WTC11 (cell line): ENCODE data around the gene SLC35F2. TPM values are rescaled to one million over a fixed set of nuclear protein-coding genes. Genes with fewer than 3 reads are reported as not detected.
A peak's percentile ranks its signal among the peaks of the same experiment; 100 is the strongest.
"Not testable (repeated sequence)": the region's sequence is repeated elsewhere in the genome, so short reads cannot be mapped to it uniquely, and the experiment has no call there.

Experiments used
- ATAC-seq: fragments of 200-7000 bp; cut with Tn5 transposase; 2 replicates; pipeline ENCODE4 v1.10.0; 2021; ENCODE audit warnings: mild to moderate bottlenecking, moderate library complexity
- CTCF ChIA-PET: fragments of 300-600 bp; sonication (Branson Sonifier 250); formaldehyde crosslinking; loops from one replicate; lab custom pipeline; 2021; ENCODE audit warnings: antibody characterized with exemption; lab: Charles Lee
- POLR2A ChIA-PET: fragments of 350-600 bp; sonication (Branson Sonifier 250); formaldehyde crosslinking; loops from one replicate; lab custom pipeline; 2021; ENCODE audit warnings: antibody characterized with exemption; lab: Charles Lee
- DNase-seq: peaks from one replicate; pipeline ENCODE4 v3.0.0; 2021; ENCODE audit warnings: low spot score
- H3K27ac Mint-ChIP-seq: 2 replicates; pipeline ENCODE4 v1.8.0; 2021; ENCODE audit warnings: mixed read lengths
- H3K27me3 Mint-ChIP-seq: 2 replicates; pipeline ENCODE4 v1.8.0; 2021; ENCODE audit warnings: low read depth, mild to moderate bottlenecking, moderate library complexity, mixed read lengths
- H3K36me3 Mint-ChIP-seq: 2 replicates; pipeline ENCODE4 v1.8.0; 2021; ENCODE audit warnings: mixed read lengths
- H3K4me1 Mint-ChIP-seq: 2 replicates; pipeline ENCODE4 v1.8.0; 2022; ENCODE audit warnings: mixed read lengths
- H3K4me3 Mint-ChIP-seq: 2 replicates; pipeline ENCODE4 v1.8.0; 2021; ENCODE audit warnings: mild to moderate bottlenecking, moderate library complexity, mixed read lengths
- H3K9me3 Mint-ChIP-seq: 2 replicates; pipeline ENCODE4 v1.8.0; 2021; ENCODE audit warnings: mixed read lengths
- CREB1 ChIP-seq: sonication (generic); formaldehyde crosslinking; IDR thresholded peaks from 2 replicates; pipeline ENCODE4 v1.8.0; 2023; ENCODE audit warnings: mild to moderate bottlenecking, missing genetic modification reagents
- ELF4 ChIP-seq: sonication (generic); formaldehyde crosslinking; IDR thresholded peaks from 2 replicates; pipeline ENCODE4 v1.8.1; 2022; ENCODE audit warnings: low read depth, mild to moderate bottlenecking, moderate library complexity, missing genetic modification reagents
- ESRRA ChIP-seq: sonication (generic); formaldehyde crosslinking; IDR thresholded peaks from 2 replicates; pipeline ENCODE4 v1.8.1; 2022; ENCODE audit warnings: mild to moderate bottlenecking, missing genetic modification reagents, borderline replicate concordance
- ETV6 ChIP-seq: sonication (generic); formaldehyde crosslinking; IDR thresholded peaks from 2 replicates; pipeline ENCODE4 v1.8.1; 2022; ENCODE audit warnings: mild to moderate bottlenecking, missing genetic modification reagents
- FOXJ3 ChIP-seq: sonication (generic); formaldehyde crosslinking; IDR thresholded peaks from 2 replicates; pipeline ENCODE4 v1.9.0; 2021; ENCODE audit warnings: missing genetic modification reagents, mild to moderate bottlenecking, borderline replicate concordance
- FOXK1 ChIP-seq: sonication (generic); formaldehyde crosslinking; IDR thresholded peaks from 2 replicates; pipeline ENCODE4 v1.8.0; 2022; ENCODE audit warnings: mild to moderate bottlenecking, moderate library complexity, missing genetic modification reagents
- GABPB1 ChIP-seq: sonication (generic); formaldehyde crosslinking; IDR thresholded peaks from 2 replicates; pipeline ENCODE4 v1.8.1; 2023; ENCODE audit warnings: mild to moderate bottlenecking, missing genetic modification reagents
- MYBL2 ChIP-seq: sonication (generic); formaldehyde crosslinking; IDR thresholded peaks from 2 replicates; pipeline ENCODE4 v1.8.1; 2023; ENCODE audit warnings: mild to moderate bottlenecking, moderate library complexity, missing genetic modification reagents
- NR3C1 ChIP-seq: sonication (generic); formaldehyde crosslinking; conservative IDR thresholded peaks from 2 replicates; pipeline ENCODE4 v1.8.1; 2023; ENCODE audit warnings: low read depth, mild to moderate bottlenecking, missing genetic modification reagents
- PRRX2 ChIP-seq: fragments of 250-450 bp; sonication (Bioruptor Pico); IDR thresholded peaks from 2 replicates; pipeline ENCODE4 v1.8.0; 2021; ENCODE audit warnings: mild to moderate bottlenecking
- RORB ChIP-seq: fragments of 250-450 bp; sonication (Bioruptor Pico); IDR thresholded peaks from 2 replicates; pipeline ENCODE4 v1.9.0; 2021; ENCODE audit warnings: mild to moderate bottlenecking
- SOX15 ChIP-seq: fragments of 250-450 bp; sonication (Bioruptor Pico); IDR thresholded peaks from 2 replicates; pipeline ENCODE4 v1.9.0; 2021; ENCODE audit warnings: mild to moderate bottlenecking
- TEAD1 ChIP-seq: sonication (generic); formaldehyde crosslinking; IDR thresholded peaks from 2 replicates; pipeline ENCODE4 v1.8.0; 2022; ENCODE audit warnings: mild to moderate bottlenecking, missing genetic modification reagents
- ZBTB21 ChIP-seq: sonication (generic); formaldehyde crosslinking; IDR thresholded peaks from 2 replicates; pipeline ENCODE4 v1.8.1; 2023; ENCODE audit warnings: mild to moderate bottlenecking, missing genetic modification reagents, borderline replicate concordance
- ZNF263 ChIP-seq: sonication (generic); formaldehyde crosslinking; IDR thresholded peaks from 2 replicates; pipeline ENCODE4 v1.8.1; 2022; ENCODE audit warnings: low read depth, mild to moderate bottlenecking, moderate library complexity, missing genetic modification reagents
- ZNF512 ChIP-seq: sonication (generic); formaldehyde crosslinking; IDR thresholded peaks from 2 replicates; pipeline ENCODE4 v1.8.1; 2022; ENCODE audit warnings: missing genetic modification reagents, borderline replicate concordance
- total RNA-seq: library from RNA; stranded (reverse); gene quantifications from 3 replicates; pipeline ENCODE4 v1.2.3, GENCODE V29; 2021
- TF ChIP-seq, protein P1 (sequence below): fragments of 250-450 bp; sonication (Bioruptor Pico); IDR thresholded peaks from 2 replicates; pipeline ENCODE4 v2.1.2; 2022; ENCODE audit warnings: mild to moderate bottlenecking, moderate library complexity
- TF ChIP-seq, protein P2 (sequence below): fragments of 250-450 bp; sonication (Bioruptor Pico); IDR thresholded peaks from 2 replicates; pipeline ENCODE4 v1.9.0; 2021; ENCODE audit warnings: moderate library complexity, mild to moderate bottlenecking, inconsistent platforms, borderline replicate concordance
- TF ChIP-seq, protein P3 (sequence below): sonication (generic); formaldehyde crosslinking; IDR thresholded peaks from 2 replicates; pipeline ENCODE4 v1.8.1; 2022; ENCODE audit warnings: low read depth, missing genetic modification reagents, borderline replicate concordance

The SLC35F2 gene
- total RNA-seq, 1 experiment from 2014 or later = 27.1 TPM

DNA sequence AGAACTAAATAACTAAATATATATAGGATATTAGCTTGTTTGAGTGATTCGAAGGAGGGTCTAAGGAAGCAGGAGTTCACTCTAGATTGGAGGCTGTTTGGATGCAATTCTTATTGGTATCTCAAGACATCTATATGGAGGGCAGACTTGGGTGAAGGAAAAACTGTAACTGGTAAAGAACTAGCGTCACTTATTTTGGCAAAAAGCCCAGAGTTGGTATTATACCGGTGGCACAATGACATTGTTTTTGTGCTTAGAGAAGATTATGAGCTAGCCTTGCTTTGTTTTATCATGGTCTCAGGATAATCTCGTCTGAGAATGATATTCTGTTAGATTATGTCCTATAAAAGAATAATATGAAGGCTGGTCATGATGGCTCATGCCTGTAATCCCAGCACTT, 6.0 kb upstream of the SLC35F2 start (continued):
- TF ChIP-seq ETV6 (CRISPR knock-in tag) = no peak
- TF ChIP-seq MYBL2 (CRISPR knock-in tag) = no peak
- no peak for TF ChIP-seq ZBTB21 (CRISPR knock-in tag)
- TF ChIP-seq ZNF263 (CRISPR knock-in tag) = no peak
- TF ChIP-seq TEAD1 = no peak
- no peak for TF ChIP-seq PRRX2
- TF ChIP-seq, all 79 proteins: peak for 0

- no peak for ATAC-seq
- Mint-ChIP-seq H3K9me3 (no peaks in the 10 kb centered on the region), H3K36me3 (no peaks in the 10 kb centered on the region), H3K4me3 (peak overlapping the region; percentile 95), H3K27me3 (peaks cover 8% of the 10 kb centered on the region)
- ChIA-PET CTCF (no interaction called here), POLR2A (no interaction called here)
- TF ChIP-seq NR3C1 (CRISPR knock-in tag) (no peak), FOXK1 (CRISPR knock-in tag) (no peak), ESRRA (CRISPR knock-in tag) (no peak)
- TF ChIP-seq, protein P1, sequence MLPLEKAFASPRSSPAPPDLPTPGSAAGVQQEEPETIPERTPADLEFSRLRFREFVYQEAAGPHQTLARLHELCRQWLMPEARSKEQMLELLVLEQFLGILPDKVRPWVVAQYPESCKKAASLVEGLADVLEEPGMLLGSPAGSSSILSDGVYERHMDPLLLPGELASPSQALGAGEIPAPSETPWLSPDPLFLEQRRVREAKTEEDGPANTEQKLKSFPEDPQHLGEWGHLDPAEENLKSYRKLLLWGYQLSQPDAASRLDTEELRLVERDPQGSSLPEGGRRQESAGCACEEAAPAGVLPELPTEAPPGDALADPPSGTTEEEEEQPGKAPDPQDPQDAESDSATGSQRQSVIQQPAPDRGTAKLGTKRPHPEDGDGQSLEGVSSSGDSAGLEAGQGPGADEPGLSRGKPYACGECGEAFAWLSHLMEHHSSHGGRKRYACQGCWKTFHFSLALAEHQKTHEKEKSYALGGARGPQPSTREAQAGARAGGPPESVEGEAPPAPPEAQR (CRISPR knock-in tag) = no peak
- TF ChIP-seq, all 79 proteins: peak for 0
- DNase-seq = no peak
- H3K27ac Mint-ChIP-seq = no peak overlapping the region
- peaks cover 21% of the 10 kb centered on the region for H3K4me1 Mint-ChIP-seq
Measured at GRCh38 chr11:107860688-107861087, 2.1 kb upstream of the SLC35F2 start.

DNA sequence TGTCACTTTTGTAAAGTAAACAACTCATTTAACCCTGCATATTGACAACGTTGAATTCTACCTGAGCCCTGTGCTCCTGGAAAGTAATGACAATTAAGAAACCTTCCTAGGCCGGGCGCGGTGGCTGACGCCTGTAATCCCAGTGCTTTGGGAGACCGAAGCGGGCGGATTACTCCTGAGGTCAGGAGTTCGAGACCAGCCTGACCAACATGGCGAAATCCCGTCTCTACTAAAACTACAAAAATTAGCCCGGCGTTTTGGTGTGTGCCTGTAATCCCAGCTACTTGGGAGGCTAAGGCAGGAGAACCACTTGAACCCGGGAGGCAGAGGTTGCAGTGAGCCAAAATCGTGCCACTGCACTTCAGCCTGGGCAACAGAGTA, 1.6 kb upstream of the SLC35F2 start:
- H3K9me3 Mint-ChIP-seq, H3K27ac Mint-ChIP-seq, ATAC-seq, DNase-seq, H3K36me3 Mint-ChIP-seq, H3K27me3 Mint-ChIP-seq, POLR2A ChIA-PET: not testable (repeated sequence)
- CTCF ChIA-PET = interaction anchor here (0.6 to 0.8 kb wide), 2 partner anchors 20 to 57 kb away, joined by 3 to 4 read pairs; no protein-coding TSS in a partner anchor
- Mint-ChIP-seq H3K4me1 (peaks cover 21% of the 10 kb centered on the region), H3K4me3 (peak overlapping the region; percentile 95)

DNA sequence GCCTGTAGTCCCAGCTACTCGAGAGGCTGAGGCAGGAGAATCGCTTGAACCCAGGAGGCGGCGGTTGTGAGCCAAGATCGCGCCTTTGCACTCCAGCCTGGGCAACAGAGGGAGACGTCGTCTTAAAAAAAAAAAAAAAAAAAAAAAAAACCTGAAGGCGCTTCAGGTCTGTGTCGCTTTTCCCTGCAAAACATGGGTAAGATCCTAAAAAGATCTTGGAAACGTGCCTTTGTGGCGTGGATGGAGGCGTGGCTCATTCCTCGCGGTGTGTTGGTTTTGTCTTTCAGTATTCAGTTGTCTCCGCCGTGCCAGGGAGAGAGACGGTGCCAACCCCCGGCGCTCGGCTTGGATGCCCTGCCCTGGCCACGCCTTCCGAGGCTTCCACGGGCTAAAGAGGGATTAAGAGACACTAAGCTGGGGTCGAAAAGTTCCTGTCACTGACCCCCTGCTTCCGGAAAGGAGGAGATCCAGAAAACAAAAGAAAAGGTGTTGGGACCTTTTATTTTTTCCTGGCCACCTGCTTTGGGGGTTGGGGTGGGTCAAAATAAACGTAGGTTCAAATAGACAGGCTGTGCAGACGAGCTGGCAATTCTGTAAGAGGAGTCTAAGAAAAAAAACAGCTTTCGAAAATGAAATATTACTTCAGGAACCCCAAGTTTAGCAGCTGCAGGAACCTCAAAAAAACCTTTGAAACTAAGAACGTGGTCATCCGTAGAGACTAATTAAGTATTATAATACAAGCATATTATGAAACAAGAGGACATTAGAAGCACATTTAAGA, 1.1 kb upstream of the SLC35F2 start:
- peak overlapping the region; percentile 97 for H3K27ac Mint-ChIP-seq
- H3K4me3 Mint-ChIP-seq = peak overlapping the region; percentile 95
- TF ChIP-seq, protein P2, sequence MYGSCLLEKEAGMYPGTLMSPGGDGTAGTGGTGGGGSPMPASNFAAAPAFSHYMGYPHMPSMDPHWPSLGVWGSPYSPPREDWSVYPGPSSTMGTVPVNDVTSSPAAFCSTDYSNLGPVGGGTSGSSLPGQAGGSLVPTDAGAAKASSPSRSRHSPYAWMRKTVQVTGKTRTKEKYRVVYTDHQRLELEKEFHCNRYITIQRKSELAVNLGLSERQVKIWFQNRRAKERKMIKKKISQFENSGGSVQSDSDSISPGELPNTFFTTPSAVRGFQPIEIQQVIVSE (CRISPR knock-in tag) = no peak
- no peak for TF ChIP-seq ELF4 (CRISPR knock-in tag)
- 0 out of 2 replicates have a peak, but pooled peaks have one; percentile 19 for TF ChIP-seq GABPB1 (CRISPR knock-in tag)
- ChIA-PET CTCF (interaction anchor here (0.6 to 1.2 kb wide), 4 partner anchors 20 to 111 kb away, joined by 3 to 9 read pairs (median 4); no protein-coding TSS in a partner anchor), POLR2A (interaction anchor here (0.7 kb wide), 1 partner anchor 104 kb away, joined by 3 read pairs; no protein-coding TSS in a partner anchor)
- no peaks in the 10 kb centered on the region for H3K9me3 Mint-ChIP-seq
- no peaks in the 10 kb centered on the region for H3K36me3 Mint-ChIP-seq
- peaks cover 8% of the 10 kb centered on the region for H3K27me3 Mint-ChIP-seq
- DNase-seq (peak; percentile 51), ATAC-seq (peak; percentile 6)
- peaks cover 21% of the 10 kb centered on the region for H3K4me1 Mint-ChIP-seq

DNA sequence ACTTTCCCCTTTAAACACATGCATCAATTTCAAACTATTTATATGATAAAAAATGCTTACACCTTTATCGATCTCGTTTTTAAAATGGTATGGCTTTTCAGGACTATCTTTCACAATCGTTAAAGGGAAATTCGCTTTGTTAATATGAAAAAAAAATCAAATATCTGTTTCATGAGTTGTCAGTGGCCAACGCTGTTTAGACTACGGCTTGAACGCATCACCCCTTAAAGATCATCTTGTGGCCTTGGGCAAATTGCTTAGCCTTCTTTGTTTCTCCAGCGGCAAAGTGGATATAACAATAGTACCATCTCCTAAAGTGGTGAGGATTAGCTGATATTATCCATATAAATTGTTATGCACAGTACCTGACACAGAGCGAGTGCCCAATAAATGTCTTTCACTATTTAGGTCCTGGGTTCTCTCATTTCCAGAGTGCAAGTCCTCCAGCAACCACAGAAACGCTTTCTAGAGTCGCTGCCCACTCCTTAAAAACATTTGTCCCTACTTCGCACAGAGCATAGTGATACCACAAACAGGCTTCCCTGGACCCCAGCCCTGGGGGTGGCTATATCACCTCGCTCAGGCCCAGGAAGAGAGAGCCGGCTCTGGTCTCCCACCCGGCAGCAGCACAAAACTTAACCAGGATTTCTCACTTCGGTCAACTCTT, 904 bp downstream of the SLC35F2 start:
- no peaks in the 10 kb centered on the region for H3K9me3 Mint-ChIP-seq
- TF ChIP-seq TEAD1 = no peak
- TF ChIP-seq SOX15 (CRISPR knock-in tag) = no peak
- no peak for TF ChIP-seq FOXJ3
- no peak for TF ChIP-seq FOXK1 (CRISPR knock-in tag)
- TF ChIP-seq, protein P3, sequence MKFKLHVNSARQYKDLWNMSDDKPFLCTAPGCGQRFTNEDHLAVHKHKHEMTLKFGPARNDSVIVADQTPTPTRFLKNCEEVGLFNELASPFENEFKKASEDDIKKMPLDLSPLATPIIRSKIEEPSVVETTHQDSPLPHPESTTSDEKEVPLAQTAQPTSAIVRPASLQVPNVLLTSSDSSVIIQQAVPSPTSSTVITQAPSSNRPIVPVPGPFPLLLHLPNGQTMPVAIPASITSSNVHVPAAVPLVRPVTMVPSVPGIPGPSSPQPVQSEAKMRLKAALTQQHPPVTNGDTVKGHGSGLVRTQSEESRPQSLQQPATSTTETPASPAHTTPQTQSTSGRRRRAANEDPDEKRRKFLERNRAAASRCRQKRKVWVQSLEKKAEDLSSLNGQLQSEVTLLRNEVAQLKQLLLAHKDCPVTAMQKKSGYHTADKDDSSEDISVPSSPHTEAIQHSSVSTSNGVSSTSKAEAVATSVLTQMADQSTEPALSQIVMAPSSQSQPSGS = no peak
- no peak for TF ChIP-seq ESRRA (CRISPR knock-in tag)
- no peak for TF ChIP-seq ZNF512 (CRISPR knock-in tag)
- TF ChIP-seq, protein P2 (CRISPR knock-in tag) = no peak
- no peak for TF ChIP-seq CREB1 (CRISPR knock-in tag)
- no peak for TF ChIP-seq RORB (CRISPR knock-in tag)

More for the DNA sequence above, 904 bp downstream of the SLC35F2 start:
- peaks cover 8% of the 10 kb centered on the region for H3K27me3 Mint-ChIP-seq
- ChIA-PET CTCF (no interaction called here), POLR2A (no interaction called here)
- no peak for ATAC-seq
- H3K4me1 Mint-ChIP-seq = peaks cover 21% of the 10 kb centered on the region
- H3K36me3 Mint-ChIP-seq = no peaks in the 10 kb centered on the region
- no peak overlapping the region for H3K27ac Mint-ChIP-seq
- DNase-seq = no peak
- H3K4me3 Mint-ChIP-seq = peak overlapping the region; percentile 95
